Lower leg skin (tissue), 4 donors: Measurements from ENCODE around the gene BACE1. TPM values are rescaled to one million over a fixed set of nuclear protein-coding genes. Genes with fewer than 3 reads are reported as not detected.

Experiments used
- DNase-seq, 2 donors: peaks; one replicate each; pipeline ENCODE4 v3.0.0-alpha.2; 2019; ENCODE audit warnings: low spot score in 2 of 2
- H3K4me3 ChIP-seq: fragments of 200-600 bp; sonication (generic); 2 replicates; pipeline ENCODE4 v1.5.1; 2017; ENCODE audit warnings: mild to moderate bottlenecking, low read depth; ENCODE audit not compliant: poor library complexity, severe bottlenecking
- POLR2A ChIP-seq, 2 donors: fragments of 450-650 bp; IDR thresholded peaks; one replicate each; pipeline ENCODE4 v1.6.1; 2016 to 2017; ENCODE audit warnings: antibody characterized with exemption in 2 of 2, mild to moderate bottlenecking in 1 of 2, moderate library complexity in 1 of 2
- WGBS, 2 donors: methylation state at CpG; one replicate each; pipeline ENCODE4 v1.1.5; 2018; 5-methylcytosine and 5-hydroxymethylcytosine counted together
- intact Hi-C: fragments of 100-400 bp; cut with DNase I; formaldehyde crosslinking; loops from one replicate; pipeline ENCODE4 v1.15.0; 2023; ENCODE audit warnings: low total_unique reads
- total RNA-seq, 4 donors: library from RNA; depleted of rRNA; stranded (reverse); fragments of >200 nt; gene quantifications; one replicate each; pipeline ENCODE4 v1.1.0, GENCODE V29; 2016
- TF ChIP-seq, protein P1 (sequence below), 3 donors: fragments of 450-650 bp; IDR thresholded peaks; one replicate each; pipeline ENCODE4 v1.5.1; 2016; ENCODE audit warnings: antibody characterized with exemption in 3 of 3, mild to moderate bottlenecking in 3 of 3, moderate library complexity in 2 of 3

The BACE1 gene
- total RNA-seq, 4 donors from 2014 or later: 9.1 to 31.6 (median 19.1) TPM

DNA sequence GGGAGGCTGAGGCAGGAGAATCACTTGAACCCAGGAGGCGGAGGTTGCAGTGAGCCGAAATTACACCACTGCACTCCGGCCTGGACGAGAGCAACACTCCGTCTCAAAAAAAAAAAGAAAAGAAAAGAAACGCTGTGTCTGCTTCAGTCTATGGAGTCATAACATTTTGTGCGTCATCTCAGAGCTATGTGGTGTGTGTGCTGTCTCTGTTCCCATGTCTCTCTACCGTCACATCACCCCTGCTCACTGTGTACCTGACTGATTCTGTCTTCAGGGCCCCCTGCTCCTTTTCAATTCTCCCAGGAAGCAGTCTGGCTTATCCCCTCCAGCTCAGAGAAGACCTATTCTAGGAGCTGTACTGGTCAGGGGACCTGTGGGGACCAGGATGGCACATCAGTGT, 17.9 kb downstream of the BACE1 start:
- intact Hi-C loops: no loop called here
- H3K4me3 ChIP-seq: no peak overlapping the region
- TF ChIP-seq, protein P1, sequence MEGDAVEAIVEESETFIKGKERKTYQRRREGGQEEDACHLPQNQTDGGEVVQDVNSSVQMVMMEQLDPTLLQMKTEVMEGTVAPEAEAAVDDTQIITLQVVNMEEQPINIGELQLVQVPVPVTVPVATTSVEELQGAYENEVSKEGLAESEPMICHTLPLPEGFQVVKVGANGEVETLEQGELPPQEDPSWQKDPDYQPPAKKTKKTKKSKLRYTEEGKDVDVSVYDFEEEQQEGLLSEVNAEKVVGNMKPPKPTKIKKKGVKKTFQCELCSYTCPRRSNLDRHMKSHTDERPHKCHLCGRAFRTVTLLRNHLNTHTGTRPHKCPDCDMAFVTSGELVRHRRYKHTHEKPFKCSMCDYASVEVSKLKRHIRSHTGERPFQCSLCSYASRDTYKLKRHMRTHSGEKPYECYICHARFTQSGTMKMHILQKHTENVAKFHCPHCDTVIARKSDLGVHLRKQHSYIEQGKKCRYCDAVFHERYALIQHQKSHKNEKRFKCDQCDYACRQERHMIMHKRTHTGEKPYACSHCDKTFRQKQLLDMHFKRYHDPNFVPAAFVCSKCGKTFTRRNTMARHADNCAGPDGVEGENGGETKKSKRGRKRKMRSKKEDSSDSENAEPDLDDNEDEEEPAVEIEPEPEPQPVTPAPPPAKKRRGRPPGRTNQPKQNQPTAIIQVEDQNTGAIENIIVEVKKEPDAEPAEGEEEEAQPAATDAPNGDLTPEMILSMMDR (IDR thresholded peaks at IDR 0.05): no peak
- TF ChIP-seq POLR2A (IDR thresholded peaks at IDR 0.05): no peak
- no peak for DNase-seq
- WGBS, 2 donors: 93 to 94% methylated on average over 8 of the region's 8 CpGs

DNA sequence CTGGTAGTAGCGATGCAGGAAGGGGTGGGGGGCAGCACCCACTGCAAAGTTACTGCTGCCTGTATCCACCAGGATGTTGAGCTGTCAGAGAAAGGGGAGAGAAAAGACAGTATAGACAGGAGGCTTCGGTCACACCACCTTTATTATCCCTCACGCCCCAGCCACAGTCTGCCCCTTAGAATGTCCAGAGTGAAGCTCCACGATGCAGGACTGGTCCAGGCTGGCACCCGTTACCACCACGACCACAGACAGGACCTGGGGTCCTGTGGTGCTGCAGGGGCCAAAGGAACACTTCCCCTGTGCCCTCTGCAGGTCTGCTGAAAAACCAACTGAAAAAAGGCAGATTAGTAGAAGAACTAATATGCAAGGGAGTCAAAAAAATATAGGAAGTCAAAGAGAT, 19.2 kb downstream of the BACE1 start:
- WGBS, 2 donors: 89 to 93% methylated on average over 6 of the region's 6 CpGs
- no peak for TF ChIP-seq POLR2A (IDR thresholded peaks at IDR 0.05)
- H3K4me3 ChIP-seq: no peak overlapping the region

DNA sequence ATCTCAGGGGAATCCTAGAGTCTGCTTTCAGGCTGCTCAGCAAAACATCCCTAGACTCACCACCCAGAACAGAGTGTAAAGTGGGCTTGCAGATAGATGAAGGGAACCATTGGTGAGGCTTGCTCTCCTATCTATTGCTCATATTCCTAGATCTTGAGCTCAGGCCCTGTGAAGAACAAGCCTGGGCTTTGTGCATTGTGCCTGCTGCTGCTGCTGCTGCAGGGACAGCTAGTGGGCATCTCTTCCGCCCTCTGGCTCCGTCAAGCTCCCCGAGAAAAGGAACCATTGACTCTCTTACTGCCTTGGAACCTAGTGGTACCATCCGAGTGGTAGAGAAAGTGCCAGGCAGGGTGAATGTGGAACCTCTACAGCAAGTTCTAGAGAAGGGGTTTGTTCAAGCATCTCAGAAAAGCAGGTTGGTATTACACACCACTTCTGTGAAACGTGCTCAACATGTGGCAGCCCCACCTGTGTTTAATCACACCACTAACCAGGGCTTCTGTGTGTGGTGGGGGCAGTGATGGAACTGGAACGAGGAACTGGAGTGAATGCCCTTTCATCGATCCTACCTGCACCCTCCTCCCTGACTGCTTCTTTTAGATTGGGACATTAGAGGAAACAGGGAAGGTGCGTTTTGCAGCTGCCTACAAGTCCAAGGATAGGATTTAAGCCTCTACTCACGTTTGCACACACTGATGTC, 20.5 kb downstream of the BACE1 start:
- TF ChIP-seq POLR2A (IDR thresholded peaks at IDR 0.05): no peak
- TF ChIP-seq, protein P1 (IDR thresholded peaks at IDR 0.05): no peak
- DNase-seq: no peak
- H3K4me3 ChIP-seq: no peak overlapping the region
- intact Hi-C loops: no loop called here
- 76 to 80% methylated on average over 9 of the region's 9 CpGs for WGBS, 2 donors

More for the DNA sequence above, 19.2 kb downstream of the BACE1 start:
- DNase-seq: peak in 1 of 2 donors; percentile 62
- intact Hi-C loops: no loop called here

DNA sequence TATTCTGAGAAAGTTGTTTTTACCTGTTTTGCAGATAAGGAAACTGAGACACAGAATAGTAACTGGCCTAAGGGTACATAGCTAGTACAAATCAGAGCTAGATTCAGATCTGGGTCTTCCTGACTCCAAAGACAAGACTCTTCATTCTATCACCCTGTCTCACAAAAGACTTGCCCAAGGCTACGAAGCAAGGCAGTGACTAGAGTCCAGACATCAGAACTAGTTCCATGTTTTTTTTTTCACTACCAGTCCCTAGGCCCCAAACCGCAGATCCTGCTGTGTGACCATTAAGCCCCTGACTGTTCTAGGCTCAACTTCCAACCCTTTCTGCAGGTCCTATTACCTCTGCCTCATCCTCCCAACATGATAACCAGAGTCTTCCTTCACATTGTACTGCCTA, 23.4 kb downstream of the BACE1 start:
- WGBS, 2 donors: 100% methylated on average over 2 of the region's 2 CpGs
- DNase-seq: peak in 1 of 2 donors; percentile 4
- TF ChIP-seq, protein P1 (IDR thresholded peaks at IDR 0.05): no peak
- TF ChIP-seq POLR2A (IDR thresholded peaks at IDR 0.05): no peak
- intact Hi-C loops: no loop called here
- H3K4me3 ChIP-seq: no peak overlapping the region

DNA sequence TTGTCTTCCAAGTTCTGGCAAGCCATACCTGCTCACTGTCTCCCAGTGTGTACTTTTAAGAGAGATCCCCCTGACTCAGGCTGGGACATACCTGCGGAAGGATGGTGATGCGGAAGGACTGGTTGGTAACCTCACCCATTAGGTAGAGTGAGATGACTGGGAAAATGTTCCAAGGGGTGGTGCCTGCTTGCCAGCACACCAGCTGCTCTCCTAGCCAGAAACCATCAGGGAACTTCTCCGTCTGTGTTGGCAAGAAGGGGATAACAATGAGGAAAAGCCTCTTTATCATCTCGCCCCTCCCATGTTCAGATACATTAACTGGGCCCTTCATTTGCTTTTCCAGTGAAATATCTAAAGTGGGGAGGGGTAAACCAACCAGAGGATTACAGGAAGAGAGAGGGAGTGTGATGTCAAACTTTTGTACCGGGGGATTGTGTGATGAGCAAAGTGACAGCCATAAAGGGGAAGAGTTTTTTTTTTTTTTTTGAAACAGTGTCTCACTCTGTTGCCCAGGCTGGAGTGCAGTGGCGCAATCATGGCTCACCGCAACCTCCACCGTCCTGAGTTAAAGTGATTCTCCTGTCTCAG, 25.2 kb downstream of the BACE1 start, which contains the start of gene BACE1-AS:
BACE1-AS (plus strand) TSS at position 538 of the 588 bp plus-strand sequence.
- WGBS, 2 donors: 89 to 92% methylated on average over 8 of the region's 8 CpGs
- peak in 1 of 2 donors; percentile 23 for DNase-seq
- no peak for TF ChIP-seq POLR2A (IDR thresholded peaks at IDR 0.05)
- TF ChIP-seq, protein P1 (IDR thresholded peaks at IDR 0.05): no peak
- no peak within 1 kb of the TSS for H3K4me3 ChIP-seq
- intact Hi-C loops: no loop called here

DNA sequence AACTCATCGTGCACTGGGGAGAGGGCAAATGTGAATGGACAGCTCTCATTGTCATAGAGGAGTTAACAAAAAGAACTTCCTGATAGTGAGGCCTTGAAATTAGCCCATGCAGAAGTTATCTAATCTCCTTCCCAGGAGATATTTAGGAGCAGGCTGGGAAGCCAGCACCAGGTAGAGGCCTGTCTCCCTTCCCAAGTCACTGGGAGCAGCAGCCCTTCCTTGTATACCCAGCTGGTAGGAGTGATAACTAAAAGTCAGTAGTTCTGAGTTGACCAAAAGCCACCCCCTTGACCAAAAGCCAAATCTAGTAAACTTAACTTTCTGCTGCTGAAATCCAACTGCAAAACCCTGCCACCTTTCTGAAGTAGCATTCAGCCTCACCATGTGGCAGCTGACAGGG, 26.3 kb downstream of the BACE1 start:
- H3K4me3 ChIP-seq: no peak overlapping the region
- 75 to 86% methylated on average over 1 of the region's 1 CpG for WGBS, 2 donors
- no peak for DNase-seq
- TF ChIP-seq POLR2A (IDR thresholded peaks at IDR 0.05): no peak
- TF ChIP-seq, protein P1 (IDR thresholded peaks at IDR 0.05): no peak
- intact Hi-C loops: no loop called here
